ENCODE results near the gene HTD2. TPM values are rescaled to one million over a fixed set of nuclear protein-coding genes. Genes with fewer than 3 reads are reported as not detected.

Gene HTD2
- total RNA-seq, 1 experiment from 2014 or later: 13.5 TPM

GRCh38 chr3:58332575-58333188 is 26.4 kb downstream of the HTD2 start, which contains the start of gene PXK (continued):
- peak in 2 of 3 experiments; percentile 7 to 17; a peak in 1 of 6 replicates for TF ChIP-seq CTCF (IDR thresholded peaks at IDR 0.05 in 2 of 3, conservative IDR thresholded peaks at IDR 0.05 in 1 of 3; ENCODE audit: borderline replicate concordance in 1 of 3, insufficient read depth in 1 of 3, low read depth in 2 of 3, low read length in 2 of 3)

GRCh38 chr3:58333206-58334012 is 27.1 kb downstream of the HTD2 start:
- Histone ChIP-seq H3K4me1 (ENCODE audit: control insufficient read depth in 1 of 2, insufficient read depth in 2 of 2, low read length in 2 of 2) (peaks cover 14 to 33% of the 10 kb centered on the region in 2 experiments; a peak in 3 of 4 replicates), H3K27ac (ENCODE audit: low read depth, low read length) (peak overlapping the region; percentile 33; the same call in 1 of the 2 replicates), H3K9me2 (ENCODE audit: insufficient read depth) (no peaks in the 10 kb centered on the region), H3K79me2 (ENCODE audit: insufficient read depth, low read length) (no peaks in the 10 kb centered on the region), H2AFZ (ENCODE audit: low read depth, low read length, poor library complexity, severe bottlenecking) (no peak overlapping the region), H3K4me3 (replicated peaks in 1 of 2; ENCODE audit: low read depth in 1 of 2, low read length in 2 of 2) (peak overlapping the region; percentile 67 to 74), H3K27me3 (ENCODE audit: insufficient read depth, low read length) (no peaks in the 10 kb centered on the region), H3K36me3 (ENCODE audit: control insufficient read depth in 1 of 2, insufficient read depth in 2 of 2, low read length in 2 of 2) (no peaks in the 10 kb centered on the region), H3K9ac (ENCODE audit: low read length) (peak overlapping the region; percentile 64), H4K20me1 (ENCODE audit: insufficient read depth) (no peaks in the 10 kb centered on the region), H3K9me3 (ENCODE audit: control insufficient read depth in 1 of 2, insufficient read depth in 1 of 2, low read depth in 1 of 2, low read length in 2 of 2) (no peaks in the 10 kb centered on the region), H3K4me2 (ENCODE audit: low read length) (peak overlapping the region; percentile 95)
- intact Hi-C loops (cut with micrococcal nuclease): loop anchor here (1.0 to 2.0 kb wide), 2 partner anchors 81 to 159 kb away; partner anchors contain the start of gene KCTD6
- RAD21 ChIA-PET (ENCODE audit: low non-redundant PET in 1 of 2, low total read pairs in 2 of 2, uncharacterized antibody in 2 of 2, unreplicated experiment in 2 of 2): no interaction called here
- DNase-seq (ENCODE audit: low read depth, low spot score): no peak
- POLR2A ChIA-PET: interaction anchor here (0.6 kb wide), 1 partner anchor 167 kb away, joined by 3 read pairs; no protein-coding TSS in a partner anchor
- TSS peak; percentile 64 for BruUV-seq (replicated peaks)
- peak; percentile 56 for ATAC-seq
- CTCF ChIA-PET: interaction anchor here (1.0 to 2.0 kb wide), 4 partner anchors 25 to 158 kb away, joined by 3 to 6 read pairs (median 4); partner anchors contain the start of genes HTD2, KCTD6 and RPP14
- no peak for TF ChIP-seq EZH2 (IDR thresholded peaks at IDR 0.05)
- no peak for TF ChIP-seq SP1 (IDR thresholded peaks at IDR 0.05; ENCODE audit: low read depth)
- TF ChIP-seq CTCF (IDR thresholded peaks at IDR 0.05 in 2 of 3, conservative IDR thresholded peaks at IDR 0.05 in 1 of 3; ENCODE audit: borderline replicate concordance in 1 of 3, insufficient read depth in 1 of 3, low read depth in 2 of 3, low read length in 2 of 3): peak in 2 of 3 experiments; percentile 7 to 27; a peak in 1 of 6 replicates
- no peak for TF ChIP-seq POLR2A (IDR thresholded peaks at IDR 0.05; ENCODE audit: borderline replicate concordance, extremely low read depth, insufficient read depth, insufficient read length)
- no peak for TF ChIP-seq ZBTB33 (IDR thresholded peaks at IDR 0.05; ENCODE audit: extremely low read depth, insufficient replicate concordance, low read length)
- TF ChIP-seq ZFX (IDR thresholded peaks at IDR 0.05): no peak; the same call in 1 of the 2 replicates
- no peak for TF ChIP-seq JUND (IDR thresholded peaks at IDR 0.05)
- no peak for TF ChIP-seq CBX3 (IDR thresholded peaks at IDR 0.05; ENCODE audit: low read depth)
- TF ChIP-seq ZNF274 (IDR thresholded peaks at IDR 0.05; ENCODE audit: low read depth, low read length): no peak
- TF ChIP-seq RAD21 (IDR thresholded peaks at IDR 0.05; ENCODE audit: low read depth): peak; percentile 49
